ENCODE data around the gene BIN1.
A peak's percentile ranks its signal among the peaks of the same experiment; 100 is the strongest.

BIN1 gene

GRCh38 chr2:127106991-127107621 lies at the start of gene BIN1:
TSS of gene BIN1 (minus strand) at chr2:127107154. CDS start at chr2:127106943, 211 bp downstream.
- peak; percentile 94 for DNase-seq (ENCODE audit: low spot score)
- TF ChIP-seq CTCF (IDR thresholded peaks at IDR 0.05; ENCODE audit: extremely low read depth, insufficient read depth, missing control alignments): no peak
- in situ Hi-C loops (cut with MboI; ENCODE audit: low pct_unique_long_range_greater_than_20kb, low sequenced_read_pairs, unreplicated experiment): no loop called here

GRCh38 chr2:127155947-127156346 lies 49.0 kb upstream of the BIN1 start:
- in situ Hi-C loops (cut with MboI; ENCODE audit: low pct_unique_long_range_greater_than_20kb, low sequenced_read_pairs, unreplicated experiment): no loop called here
- no peak for DNase-seq (ENCODE audit: low spot score)
- TF ChIP-seq CTCF (IDR thresholded peaks at IDR 0.05; ENCODE audit: extremely low read depth, insufficient read depth, missing control alignments): no peak

GRCh38 chr2:127155028-127155581 lies 48.2 kb upstream of the BIN1 start:
- in situ Hi-C loops (cut with MboI; ENCODE audit: low pct_unique_long_range_greater_than_20kb, low sequenced_read_pairs, unreplicated experiment): no loop called here
- DNase-seq (ENCODE audit: low spot score): no peak
- no peak for TF ChIP-seq CTCF (IDR thresholded peaks at IDR 0.05; ENCODE audit: extremely low read depth, insufficient read depth, missing control alignments)

GRCh38 chr2:127154396-127154795 lies 47.4 kb upstream of the BIN1 start:
- no peak for TF ChIP-seq CTCF (IDR thresholded peaks at IDR 0.05; ENCODE audit: extremely low read depth, insufficient read depth, missing control alignments)
- no peak for DNase-seq (ENCODE audit: low spot score)
- in situ Hi-C loops (cut with MboI; ENCODE audit: low pct_unique_long_range_greater_than_20kb, low sequenced_read_pairs, unreplicated experiment): no loop called here

- TF ChIP-seq CTCF (IDR thresholded peaks at IDR 0.05; ENCODE audit: extremely low read depth, insufficient read depth, missing control alignments): no peak
- DNase-seq (ENCODE audit: low spot score): no peak
- in situ Hi-C loops (cut with MboI; ENCODE audit: low pct_unique_long_range_greater_than_20kb, low sequenced_read_pairs, unreplicated experiment): no loop called here
Measured at GRCh38 chr2:127153691-127154158, 46.8 kb upstream of the BIN1 start.

- in situ Hi-C loops (cut with MboI; ENCODE audit: low pct_unique_long_range_greater_than_20kb, low sequenced_read_pairs, unreplicated experiment): no loop called here
- no peak for DNase-seq (ENCODE audit: low spot score)
- no peak for TF ChIP-seq CTCF (IDR thresholded peaks at IDR 0.05; ENCODE audit: extremely low read depth, insufficient read depth, missing control alignments)
Measured at GRCh38 chr2:127150996-127151395, 44.0 kb upstream of the BIN1 start.
